Islet of Langerhans (tissue), 1 donor: Measurements from ENCODE around the gene MSMO1.

Source experiments
- FAIRE-seq: peaks from one replicate; lab custom pipeline; 2011; peaks lifted over from hg19 to GRCh38; lab: Jason Lieb, UNC

The MSMO1 gene

DNA sequence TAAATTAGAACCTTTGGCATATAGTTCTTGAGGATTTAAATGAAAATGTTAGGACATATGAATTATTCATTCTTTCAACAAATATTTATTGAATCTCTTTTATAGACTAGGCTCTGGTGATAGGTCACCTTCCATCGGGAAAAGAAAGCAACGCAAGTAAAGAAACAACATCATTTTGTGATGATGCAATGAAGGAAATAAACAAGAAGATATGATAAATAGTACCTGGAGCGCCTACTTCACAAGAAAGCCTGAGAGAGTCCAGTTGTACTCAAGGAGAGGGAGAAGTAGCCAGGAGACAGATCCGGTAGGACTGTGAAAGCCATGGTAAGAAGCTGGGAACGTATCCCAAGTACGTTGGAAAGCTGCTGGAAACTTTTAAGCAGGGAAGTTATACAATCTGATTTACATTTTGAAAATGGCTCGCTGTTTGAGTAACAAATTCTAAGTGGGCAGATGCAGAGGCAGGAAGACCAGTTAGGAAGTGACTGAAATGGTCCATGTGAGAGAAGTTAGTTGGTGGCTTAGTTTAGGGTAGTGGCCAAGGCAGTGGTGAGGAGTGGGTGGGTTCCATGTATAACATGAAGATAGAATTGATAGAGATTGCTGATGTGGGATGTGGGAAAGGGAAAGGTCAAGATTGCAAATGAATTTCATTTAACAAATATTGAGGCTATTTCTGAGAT, 33.7 kb downstream of the MSMO1 start:
- no peak for FAIRE-seq

- FAIRE-seq = no peak
Observed at GRCh38 chr4:165361810-165362209, 34.3 kb downstream of the MSMO1 start.

DNA sequence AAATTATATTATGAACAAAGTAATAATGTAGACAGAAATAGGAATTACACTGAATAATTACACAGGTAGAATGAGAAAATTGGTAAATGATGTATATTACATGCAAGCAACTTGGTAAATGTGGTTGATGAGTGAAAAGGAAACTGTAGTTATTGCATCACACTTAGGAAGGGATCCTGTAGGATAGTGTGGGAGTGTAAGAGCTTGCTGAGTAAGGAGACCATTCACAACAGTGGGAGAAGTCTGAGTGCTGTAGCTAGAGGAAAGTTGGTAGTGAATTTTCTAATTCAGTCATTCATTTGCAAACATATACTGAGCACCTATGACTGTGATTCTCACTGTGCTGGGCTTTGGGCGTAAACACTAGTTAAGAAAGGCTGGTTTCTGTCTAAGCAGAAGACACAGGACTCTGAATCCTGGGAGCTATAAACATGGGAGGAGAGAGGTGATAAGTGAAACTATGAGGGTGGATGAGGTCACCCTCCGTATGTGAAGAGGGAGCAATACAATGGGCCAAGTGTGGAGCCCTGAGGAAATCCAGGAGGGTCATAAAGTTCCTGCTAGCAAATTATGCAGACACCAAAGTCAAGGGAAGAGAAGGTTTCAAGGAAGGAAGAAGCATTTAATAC, 37.1 kb downstream of the MSMO1 start:
- FAIRE-seq = no peak

DNA sequence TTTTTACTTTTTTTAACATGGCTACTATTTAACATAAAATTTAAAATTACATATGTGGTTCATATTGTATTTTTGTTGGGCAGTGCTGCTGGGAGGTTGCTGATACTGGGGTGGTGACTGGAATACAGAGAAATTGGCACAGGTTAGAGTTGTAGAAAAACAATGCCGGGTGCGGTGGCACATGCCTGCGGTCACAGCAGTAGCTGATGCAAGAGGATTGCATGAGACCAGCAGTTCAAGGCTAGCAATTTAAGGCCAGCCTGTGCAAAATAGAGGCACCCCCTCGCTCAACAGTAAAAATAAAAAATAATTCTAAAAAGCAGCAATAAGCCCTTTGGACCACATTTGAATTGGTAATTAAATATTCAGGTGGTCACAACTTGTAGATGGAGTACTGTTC, 39.6 kb downstream of the MSMO1 start:
- no peak for FAIRE-seq

DNA sequence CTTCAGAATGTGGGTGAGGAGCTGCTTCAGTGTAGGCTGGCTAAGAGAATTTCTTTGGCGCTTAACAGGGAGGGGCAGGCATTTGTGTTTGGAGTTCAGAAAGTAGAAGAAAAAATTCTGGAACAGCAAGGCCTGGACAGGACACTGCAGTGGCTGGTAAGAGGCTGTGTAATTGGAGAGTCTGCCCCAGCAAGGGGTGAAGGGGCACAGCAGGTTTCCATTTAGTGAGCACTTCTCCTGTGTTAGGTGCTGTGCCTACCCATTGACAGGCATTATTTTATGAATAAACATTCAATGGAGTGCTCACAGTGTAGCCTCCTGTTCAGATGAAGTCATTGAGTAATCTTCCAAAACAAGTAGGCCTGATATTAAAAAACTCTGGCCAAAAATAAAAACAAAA, 40.6 kb downstream of the MSMO1 start:
- FAIRE-seq = no peak

GRCh38 chr4:165368567-165368966, 41.1 kb downstream of the MSMO1 start:
- no peak for FAIRE-seq

GRCh38 chr4:165369522-165369921, 42.1 kb downstream of the MSMO1 start:
- FAIRE-seq = no peak

DNA sequence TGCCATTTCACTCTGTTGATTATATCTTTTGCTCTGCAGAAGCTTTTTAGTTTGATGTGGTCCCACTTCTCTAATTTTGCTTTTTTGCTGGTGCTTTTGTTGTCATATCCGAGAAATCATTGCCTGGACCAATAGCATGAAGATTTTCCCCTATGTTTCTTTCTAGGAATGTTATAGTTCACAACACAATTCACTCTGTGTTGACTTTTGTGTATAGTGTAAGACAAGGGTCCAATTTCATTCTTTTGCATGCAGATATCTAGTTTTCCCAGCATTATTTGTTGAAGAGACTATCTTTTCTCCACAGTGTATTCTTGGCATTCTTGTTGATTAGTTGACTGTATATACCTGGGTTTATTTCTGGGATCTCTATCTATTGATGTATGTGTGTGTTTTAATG, 43.1 kb downstream of the MSMO1 start:
- no peak for FAIRE-seq

DNA sequence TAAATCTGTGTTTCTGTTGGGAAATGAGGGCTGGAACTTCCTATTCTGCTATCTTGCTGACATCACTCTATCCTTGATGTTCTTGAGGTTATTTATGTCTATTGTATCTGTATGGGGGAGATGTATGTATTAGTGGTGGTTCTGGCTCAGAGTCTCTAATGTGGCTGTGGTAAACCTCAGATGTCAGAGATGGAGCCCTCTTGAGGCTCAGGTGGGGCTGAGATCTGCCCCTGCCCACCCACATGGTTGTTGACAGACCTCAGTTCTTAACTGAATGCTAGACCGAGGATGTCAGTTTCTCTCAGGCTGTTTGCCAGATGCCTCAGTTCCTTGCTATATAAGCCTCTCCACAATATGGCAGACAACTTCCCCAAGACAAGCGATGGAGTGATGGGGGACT, 48.0 kb downstream of the MSMO1 start:
- no peak for FAIRE-seq

GRCh38 chr4:165378398-165378744, 50.9 kb downstream of the MSMO1 start:
- peak; percentile 73 for FAIRE-seq

DNA sequence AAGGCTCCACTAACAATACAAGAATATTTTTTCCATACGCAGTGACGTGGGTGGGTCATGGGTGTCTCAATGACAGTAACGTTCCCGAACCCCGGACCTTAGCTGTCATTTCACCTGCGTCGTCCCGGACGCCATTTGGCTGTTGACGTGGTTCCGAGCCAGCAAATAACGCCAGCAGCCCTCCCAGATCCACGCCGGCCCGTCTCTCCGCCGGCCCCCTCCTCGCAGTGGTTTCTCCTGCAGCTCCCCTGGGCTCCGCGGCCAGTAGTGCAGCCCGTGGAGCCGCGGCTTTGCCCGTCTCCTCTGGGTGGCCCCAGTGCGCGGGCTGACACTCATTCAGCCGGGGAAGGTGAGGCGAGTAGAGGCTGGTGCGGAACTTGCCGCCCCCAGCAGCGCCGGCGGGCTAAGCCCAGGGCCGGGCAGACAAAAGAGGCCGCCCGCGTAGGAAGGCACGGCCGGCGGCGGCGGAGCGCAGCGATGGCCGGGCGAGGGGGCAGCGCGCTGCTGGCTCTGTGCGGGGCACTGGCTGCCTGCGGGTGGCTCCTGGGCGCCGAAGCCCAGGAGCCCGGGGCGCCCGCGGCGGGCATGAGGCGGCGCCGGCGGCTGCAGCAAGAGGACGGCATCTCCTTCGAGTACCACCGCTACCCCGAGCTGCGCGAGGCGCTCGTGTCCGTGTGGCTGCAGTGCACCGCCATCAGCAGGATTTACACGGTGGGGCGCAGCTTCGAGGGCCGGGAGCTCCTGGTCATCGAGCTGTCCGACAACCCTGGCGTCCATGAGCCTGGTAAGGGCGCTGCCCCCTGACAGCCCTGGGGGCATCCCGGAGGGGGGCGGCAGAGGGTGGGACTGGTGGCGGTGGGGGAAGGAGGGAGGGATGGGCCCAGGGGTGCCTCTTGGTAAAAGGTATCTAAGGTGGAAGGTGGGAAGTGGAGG, 51.5 kb downstream of the MSMO1 start, which contains the start of gene CPE:
Gene CPE, plus strand, starts transcription at position 264 of the 933 bp plus-strand sequence. Its CDS starts 214 bp downstream, at position 478.
- no peak for FAIRE-seq

DNA sequence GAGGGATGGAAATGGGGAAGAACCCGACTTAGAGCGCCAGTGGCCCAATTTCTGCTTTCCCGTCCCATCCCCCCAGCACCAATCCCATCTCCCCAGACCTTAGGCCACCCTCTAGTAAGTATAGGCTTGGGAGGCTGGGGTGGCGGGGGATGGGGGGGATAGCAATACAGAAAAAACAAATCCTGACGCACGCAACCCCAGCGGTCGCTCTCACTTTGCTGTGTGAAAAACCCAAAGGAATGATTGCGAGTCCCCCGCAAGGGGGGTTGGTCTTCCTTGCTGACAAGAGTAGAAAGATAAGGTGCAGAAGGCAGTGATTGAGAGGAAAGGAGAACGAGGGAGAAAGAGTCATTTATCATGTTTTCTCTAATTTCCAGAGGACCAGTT, 52.2 kb downstream of the MSMO1 start:
- FAIRE-seq = no peak

- peak; percentile 61 for FAIRE-seq
Observed at GRCh38 chr4:165380805-165381204, 53.3 kb downstream of the MSMO1 start.

DNA sequence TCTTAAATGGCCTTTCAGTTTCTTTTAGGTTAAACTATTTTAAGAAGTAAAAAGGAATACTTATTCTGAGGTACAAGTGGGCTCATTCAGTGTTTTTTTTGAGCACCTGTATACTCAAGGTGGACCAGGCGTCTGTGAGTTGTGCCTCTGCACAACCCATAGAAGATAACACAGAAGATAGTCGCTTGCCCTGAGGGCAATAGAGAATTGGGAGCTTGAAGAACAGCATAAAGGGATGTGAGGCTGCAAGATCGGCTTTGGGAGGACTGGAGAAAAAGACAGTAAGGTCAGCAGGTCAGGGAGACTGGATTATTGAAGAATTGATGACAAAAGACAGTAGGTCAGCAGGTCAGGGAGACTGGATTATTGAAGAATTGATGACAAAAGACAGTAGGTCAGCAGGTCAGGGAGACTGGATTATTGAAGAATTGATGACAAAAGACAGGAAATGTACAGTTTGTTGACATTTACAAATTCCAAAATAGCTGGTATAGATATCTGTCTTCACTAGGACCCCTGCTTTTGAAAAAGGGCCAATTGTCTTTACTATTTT, 54.4 kb downstream of the MSMO1 start:
- peak; percentile 51 for FAIRE-seq

GRCh38 chr4:165382640-165383039, 55.2 kb downstream of the MSMO1 start:
- FAIRE-seq = peak; percentile 87

DNA sequence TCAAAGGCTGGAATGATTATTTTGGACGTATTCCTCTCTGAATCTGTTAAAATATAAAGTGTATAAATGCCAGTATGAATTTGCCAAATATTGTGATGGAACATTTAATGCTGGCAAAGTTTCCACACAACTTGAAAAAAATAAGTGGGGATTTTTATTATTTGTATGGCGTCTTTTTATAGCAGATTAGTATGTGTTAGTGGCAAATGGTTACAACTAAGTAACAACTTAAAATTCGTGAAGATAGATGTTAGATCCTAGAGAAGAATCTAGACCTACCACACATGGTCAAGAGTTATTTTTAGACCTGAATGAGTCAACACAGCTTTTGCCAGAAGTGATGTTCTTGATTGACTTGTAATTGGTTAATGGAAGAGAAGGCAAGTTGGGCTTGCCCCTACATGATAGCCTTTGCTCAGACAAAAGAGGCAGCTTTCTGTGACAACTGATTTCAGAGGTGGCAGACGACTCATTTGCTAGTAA, 56.2 kb downstream of the MSMO1 start:
- peak; percentile 99 for FAIRE-seq

GRCh38 chr4:165384186-165384585, 56.7 kb downstream of the MSMO1 start:
- no peak for FAIRE-seq

GRCh38 chr4:165384598-165384997, 57.1 kb downstream of the MSMO1 start:
- peak; percentile 91 for FAIRE-seq

- no peak for FAIRE-seq
Observed at GRCh38 chr4:165385126-165385525, 57.7 kb downstream of the MSMO1 start.

- no peak for FAIRE-seq
Observed at GRCh38 chr4:165386328-165386727, 58.9 kb downstream of the MSMO1 start.

- peak; percentile 84 for FAIRE-seq
Observed at GRCh38 chr4:165388756-165389155, 61.3 kb downstream of the MSMO1 start.
